Thyroid gland (tissue), 4 donors: ENCODE results near the gene LGALS4. TPM values are rescaled to one million over a fixed set of nuclear protein-coding genes. Genes with fewer than 3 reads are reported as not detected.

Source experiments
- small RNA-seq: library from RNA; depleted of rRNA; stranded (forward); fragments of <200 nt; gene quantifications from one replicate; pipeline ENCODE3, GENCODE V24; 2016
- total RNA-seq, 4 donors: library from RNA; depleted of rRNA; stranded (reverse); fragments of >200 nt; gene quantifications; one replicate each; pipeline ENCODE4 v1.2.3, GENCODE V29; 2016

Gene LGALS4
- total RNA-seq, 4 donors from 2014 or later, result 1.6 TPM; not detected in 2

Small RNA genes within 50 kb of the gene (small RNA-seq; reads per million reads assigned to genes)
- gene RNU6-140P, result not detected

Other genes starting within 250 kb of the LGALS4 start
- gene MAP4K1, start 195.0 kb downstream of the LGALS4 start, total RNA-seq, result 1 to 10 TPM in 3 of 4 donors, under 1 TPM in 1; 0.83 to 9.7 (median 2.2) TPM
- 100 to 1,000 TPM; 205 to 504 (median 440) TPM for gene EIF3K, start 193.8 kb downstream of the LGALS4 start, total RNA-seq
- gene ACTN4, start 165.3 kb downstream of the LGALS4 start, total RNA-seq, result 100 to 1,000 TPM; 191 to 479 (median 365) TPM
- gene CAPN12, start 68.5 kb downstream of the LGALS4 start, total RNA-seq, result 1 to 10 TPM in 2 of 4 donors, not detected in 2; 1.6 to 2.0 TPM
- gene LGALS7, start 39.4 kb downstream of the LGALS4 start, total RNA-seq, result not detected
- gene LGALS7B, start 23.7 kb downstream of the LGALS4 start, total RNA-seq, result not detected
- gene ECH1, start 18.8 kb upstream of the LGALS4 start, total RNA-seq, result 100 to 1,000 TPM in 3 of 4 donors, 10 to 100 TPM in 1; 89.3 to 131 (median 130) TPM
- gene HNRNPL, start 37.0 kb upstream of the LGALS4 start, total RNA-seq, result 100 to 1,000 TPM; 181 to 247 (median 232) TPM
- 10 to 100 TPM in 3 of 4 donors, 1 to 10 TPM in 1; 6.4 to 18.7 (median 13.5) TPM for gene RINL, start 65.3 kb upstream of the LGALS4 start, total RNA-seq
- gene SIRT2, start 86.7 kb upstream of the LGALS4 start, total RNA-seq, result 100 to 1,000 TPM in 1 of 4 donors, 10 to 100 TPM in 3; 69.6 to 107 (median 90.7) TPM
- 10 to 100 TPM; 18.6 to 23.7 (median 21.2) TPM for gene NFKBIB, start 87.0 kb upstream of the LGALS4 start, total RNA-seq
- gene CCER2, start 99.2 kb upstream of the LGALS4 start, total RNA-seq, result 1 to 10 TPM in 2 of 4 donors, not detected in 2; 1.2 to 1.9 TPM
- gene SARS2, start 117.8 kb upstream of the LGALS4 start, total RNA-seq, result 10 to 100 TPM; 26.6 to 52.0 (median 37.8) TPM
- 10 to 100 TPM; 17.7 to 33.6 (median 22.1) TPM for gene MRPS12, start 118.0 kb upstream of the LGALS4 start, total RNA-seq
- 10 to 100 TPM in 1 of 4 donors, 1 to 10 TPM in 3; 4.3 to 18.0 (median 8.1) TPM for gene FBXO17, start 162.8 kb upstream of the LGALS4 start, total RNA-seq
- 1 to 10 TPM in 3 of 4 donors, under 1 TPM in 1; 0.24 to 5.0 (median 3.0) TPM for gene FBXO27, start 219.6 kb upstream of the LGALS4 start, total RNA-seq